ENCODE data around the gene KLK8. TPM values are rescaled to one million over a fixed set of nuclear protein-coding genes. Genes with fewer than 3 reads are reported as not detected.

KLK8 gene
- total RNA-seq, 4 donors from 2014 or later = not detected

GRCh38 chr19:51036519-51036918 lies 35.1 kb upstream of the KLK8 start:
- Histone ChIP-seq H3K9me3 (no peaks in the 10 kb centered on the region), H3K36me3 (no peaks in the 10 kb centered on the region), H3K27ac (replicated peaks in 1 of 4) (no peak overlapping the region), H3K27me3 (peaks cover 0 to 34% (median 0%) of the 10 kb centered on the region in 4 donors), H3K4me1 (no peaks in the 10 kb centered on the region), H3K4me3 (no peak overlapping the region)
- DNase-seq (ENCODE audit: extremely low spot score) = no peak
- TF ChIP-seq POLR2A (IDR thresholded peaks at IDR 0.05; ENCODE audit: low read depth) = no peak
- no peak for TF ChIP-seq EP300 (IDR thresholded peaks at IDR 0.05)
- no peak for TF ChIP-seq CTCF (IDR thresholded peaks at IDR 0.05)
- no peak for TF ChIP-seq POLR2AphosphoS5 (IDR thresholded peaks at IDR 0.05)
- intact Hi-C loops (cut with DNase I) = no loop called here
- 57% methylated on average over 9 of the region's 9 CpGs for WGBS

- Histone ChIP-seq H3K9me3 (no peaks in the 10 kb centered on the region), H3K4me1 (no peaks in the 10 kb centered on the region), H3K4me3 (no peak within 1 kb of the TSS), H3K27me3 (peaks cover 0 to 39% (median 0%) of the 10 kb centered on the region in 4 donors), H3K27ac (replicated peaks in 1 of 4) (no peak within 1 kb of the TSS), H3K36me3 (no peaks in the 10 kb centered on the region)
- TF ChIP-seq CTCF (IDR thresholded peaks at IDR 0.05) (no peak), EP300 (IDR thresholded peaks at IDR 0.05) (no peak), POLR2A (IDR thresholded peaks at IDR 0.05; ENCODE audit: low read depth) (no peak), POLR2AphosphoS5 (IDR thresholded peaks at IDR 0.05) (no peak)
- no peak for DNase-seq (ENCODE audit: extremely low spot score)
- WGBS = 58% methylated on average over 11 of the region's 11 CpGs
- intact Hi-C loops (cut with DNase I) = no loop called here
Measured at GRCh38 chr19:51034704-51035103, 33.3 kb upstream of the KLK8 start, which contains the start of gene KLK12. KLK12 (minus strand) TSS chr19:51035002; CDS start chr19:51034621, 381 bp downstream.

GRCh38 chr19:51031880-51032225 lies 30.4 kb upstream of the KLK8 start:
- WGBS = 78% methylated on average over 14 of the region's 28 CpGs
- H3K4me3 ChIP-seq = no peak overlapping the region
- H3K9me3 ChIP-seq = no peaks in the 10 kb centered on the region
- no peak overlapping the region for H3K27ac ChIP-seq (replicated peaks in 1 of 4)
- no peak for DNase-seq (ENCODE audit: extremely low spot score)
- intact Hi-C loops (cut with DNase I) = no loop called here
- TF ChIP-seq EP300 (IDR thresholded peaks at IDR 0.05) (no peak), POLR2A (IDR thresholded peaks at IDR 0.05; ENCODE audit: low read depth) (no peak), POLR2AphosphoS5 (IDR thresholded peaks at IDR 0.05) (no peak), CTCF (IDR thresholded peaks at IDR 0.05) (no peak)
- H3K27me3 ChIP-seq = peaks cover 0 to 67% (median 0%) of the 10 kb centered on the region in 4 donors
- H3K4me1 ChIP-seq = no peaks in the 10 kb centered on the region
- no peaks in the 10 kb centered on the region for H3K36me3 ChIP-seq

- 84% methylated on average over 4 of the region's 7 CpGs for WGBS
- intact Hi-C loops (cut with DNase I) = no loop called here
- DNase-seq (ENCODE audit: extremely low spot score) = no peak
Measured at GRCh38 chr19:51031220-51031879, 29.9 kb upstream of the KLK8 start.

More at GRCh38 chr19:51031220-51031879, 29.9 kb upstream of the KLK8 start:
- Histone ChIP-seq H3K4me1 (no peaks in the 10 kb centered on the region), H3K36me3 (no peaks in the 10 kb centered on the region), H3K27ac (replicated peaks in 1 of 4) (no peak overlapping the region), H3K4me3 (no peak overlapping the region), H3K9me3 (no peaks in the 10 kb centered on the region), H3K27me3 (peaks cover 0 to 72% (median 0%) of the 10 kb centered on the region in 4 donors)
- TF ChIP-seq CTCF (IDR thresholded peaks at IDR 0.05) (no peak), POLR2A (IDR thresholded peaks at IDR 0.05; ENCODE audit: low read depth) (no peak), EP300 (IDR thresholded peaks at IDR 0.05) (no peak), POLR2AphosphoS5 (IDR thresholded peaks at IDR 0.05) (no peak)

Data from esophagus muscularis mucosa (tissue), 4 donors.